Astrocyte (in vitro differentiated cells and primary cell): ENCODE results near the gene ZNF503. TPM values are rescaled to one million over a fixed set of nuclear protein-coding genes. Genes with fewer than 3 reads are reported as not detected.

Experiments used
- DNase-seq: peaks from one replicate; pipeline ENCODE4 v3.0.0-alpha.2; 2010; ENCODE audit warnings: low read depth
- FAIRE-seq: peaks from 2 replicates; lab custom pipeline; 2011; peaks lifted over from hg19 to GRCh38; lab: Jason Lieb, UNC
- H2AFZ ChIP-seq: 2 replicates; pipeline ENCODE4 v1.6.0; 2012; ENCODE audit warnings: low read depth, low read length, inconsistent platforms
- H3K27ac ChIP-seq: 2 replicates; pipeline ENCODE4 v1.5.1; 2011; ENCODE audit warnings: low read depth, low read length, inconsistent platforms
- H3K27me3 ChIP-seq: 2 replicates; pipeline ENCODE4 v1.6.0; 2011; ENCODE audit warnings: low read length, inconsistent platforms; ENCODE audit not compliant: insufficient read depth
- H3K36me3 ChIP-seq: 2 replicates; pipeline ENCODE4 v1.5.1; 2011; ENCODE audit warnings: low read length, inconsistent platforms; ENCODE audit not compliant: insufficient read depth
- H3K4me1 ChIP-seq: 2 replicates; pipeline ENCODE4 v1.5.1; 2011; ENCODE audit warnings: low read length, inconsistent platforms; ENCODE audit not compliant: insufficient read depth
- H3K4me2 ChIP-seq: 2 replicates; pipeline ENCODE4 v1.6.0; 2012; ENCODE audit warnings: low read length, inconsistent platforms
- H3K4me3 ChIP-seq: 2 replicates; pipeline ENCODE4 v1.5.1; 2011; ENCODE audit warnings: low read depth, mild to moderate bottlenecking, low read length, inconsistent platforms; ENCODE audit not compliant: insufficient read depth
- H3K79me2 ChIP-seq: 2 replicates; pipeline ENCODE4 v1.6.0; 2012; ENCODE audit warnings: mild to moderate bottlenecking, low read length, inconsistent platforms; ENCODE audit not compliant: insufficient read depth
- H3K9ac ChIP-seq: 2 replicates; pipeline ENCODE4 v1.6.0; 2012; ENCODE audit warnings: mild to moderate bottlenecking, low read length, inconsistent platforms
- H3K9me3 ChIP-seq: 2 replicates; pipeline ENCODE4 v1.5.1; 2012; ENCODE audit warnings: low read depth, mild to moderate bottlenecking, low read length, inconsistent platforms; ENCODE audit not compliant: insufficient read depth
- H4K20me1 ChIP-seq: 2 replicates; pipeline ENCODE4 v1.6.0; 2012; ENCODE audit warnings: low read length, inconsistent platforms; ENCODE audit not compliant: insufficient read depth
- H3K27ac Mint-ChIP-seq: one replicate; pipeline ENCODE4 v1.8.0; 2021; ENCODE audit warnings: mild to moderate bottlenecking, mixed read lengths; ENCODE audit not compliant: unreplicated experiment
- H3K27me3 Mint-ChIP-seq: one replicate; pipeline ENCODE4 v1.8.0; 2021; ENCODE audit warnings: low read depth, mixed read lengths; ENCODE audit not compliant: unreplicated experiment
- H3K36me3 Mint-ChIP-seq: one replicate; pipeline ENCODE4 v1.8.0; 2021; ENCODE audit warnings: low read depth, mixed read lengths; ENCODE audit not compliant: unreplicated experiment
- H3K4me1 Mint-ChIP-seq: one replicate; pipeline ENCODE4 v1.8.0; 2021; ENCODE audit warnings: low read depth, mixed read lengths; ENCODE audit not compliant: unreplicated experiment
- H3K4me3 Mint-ChIP-seq: one replicate; pipeline ENCODE4 v1.8.0; 2021; ENCODE audit warnings: mild to moderate bottlenecking, moderate library complexity, mixed read lengths; ENCODE audit not compliant: unreplicated experiment
- H3K9me3 Mint-ChIP-seq: one replicate; pipeline ENCODE4 v1.8.0; 2021; ENCODE audit warnings: mild to moderate bottlenecking, mixed read lengths; ENCODE audit not compliant: unreplicated experiment
- EZH2 ChIP-seq: IDR thresholded peaks from 2 replicates; pipeline ENCODE4 v1.6.1; 2012; ENCODE audit warnings: mild to moderate bottlenecking, low read length, inconsistent platforms; ENCODE audit not compliant: insufficient read depth
- total RNA-seq: library from RNA; stranded (reverse); gene quantifications from 2 replicates; pipeline ENCODE4 v1.2.1, GENCODE V29; 2021
- TF ChIP-seq, protein P1 (sequence below): IDR thresholded peaks from 2 replicates; pipeline ENCODE4 v1.5.1; 2011; ENCODE audit warnings: low read depth, mild to moderate bottlenecking, inconsistent platforms, low read length, moderate library complexity; ENCODE audit not compliant: insufficient read depth

Gene ZNF503
- total RNA-seq, 1 donor from 2014 or later, result 11.9 TPM

DNA sequence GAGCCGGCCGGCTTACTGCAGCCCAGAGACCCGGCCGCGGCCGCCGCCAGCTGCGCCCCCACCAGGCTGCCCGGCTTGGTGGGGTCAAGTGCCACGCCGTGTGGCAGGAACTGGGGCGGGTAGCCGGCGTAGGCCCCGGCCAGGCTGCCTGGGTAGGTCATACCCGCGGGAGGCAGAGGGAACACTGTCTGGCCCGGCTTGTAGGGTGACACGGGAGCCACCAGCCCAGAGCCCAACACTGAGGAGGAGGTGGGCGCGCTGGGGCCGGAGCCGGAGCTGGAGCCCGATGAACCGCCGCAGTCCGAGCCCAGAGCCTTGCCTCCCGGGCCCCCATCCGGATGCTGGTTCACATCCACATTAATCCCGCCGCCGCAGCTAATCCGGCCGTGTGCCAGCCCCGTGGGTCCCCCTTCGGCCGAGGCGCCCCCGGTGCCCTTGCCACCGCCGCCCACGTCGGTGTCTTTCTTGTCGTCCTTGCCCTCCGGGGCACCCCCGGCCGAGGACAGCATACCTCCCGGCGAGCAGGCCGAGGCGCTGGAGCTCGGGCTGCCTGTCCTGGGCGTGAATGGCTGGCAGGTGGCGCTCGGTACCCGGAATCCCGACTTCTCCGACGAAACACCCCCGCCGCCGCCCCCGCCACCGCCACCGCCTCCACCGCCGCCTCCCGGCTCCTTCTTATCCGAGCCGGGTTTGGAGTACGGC lies 2.0 kb downstream of the ZNF503 start:
- Histone ChIP-seq H2AFZ (no peak overlapping the region), H3K79me2 (peaks cover 48% of the 10 kb centered on the region)
- peak; percentile 58 for DNase-seq

DNA sequence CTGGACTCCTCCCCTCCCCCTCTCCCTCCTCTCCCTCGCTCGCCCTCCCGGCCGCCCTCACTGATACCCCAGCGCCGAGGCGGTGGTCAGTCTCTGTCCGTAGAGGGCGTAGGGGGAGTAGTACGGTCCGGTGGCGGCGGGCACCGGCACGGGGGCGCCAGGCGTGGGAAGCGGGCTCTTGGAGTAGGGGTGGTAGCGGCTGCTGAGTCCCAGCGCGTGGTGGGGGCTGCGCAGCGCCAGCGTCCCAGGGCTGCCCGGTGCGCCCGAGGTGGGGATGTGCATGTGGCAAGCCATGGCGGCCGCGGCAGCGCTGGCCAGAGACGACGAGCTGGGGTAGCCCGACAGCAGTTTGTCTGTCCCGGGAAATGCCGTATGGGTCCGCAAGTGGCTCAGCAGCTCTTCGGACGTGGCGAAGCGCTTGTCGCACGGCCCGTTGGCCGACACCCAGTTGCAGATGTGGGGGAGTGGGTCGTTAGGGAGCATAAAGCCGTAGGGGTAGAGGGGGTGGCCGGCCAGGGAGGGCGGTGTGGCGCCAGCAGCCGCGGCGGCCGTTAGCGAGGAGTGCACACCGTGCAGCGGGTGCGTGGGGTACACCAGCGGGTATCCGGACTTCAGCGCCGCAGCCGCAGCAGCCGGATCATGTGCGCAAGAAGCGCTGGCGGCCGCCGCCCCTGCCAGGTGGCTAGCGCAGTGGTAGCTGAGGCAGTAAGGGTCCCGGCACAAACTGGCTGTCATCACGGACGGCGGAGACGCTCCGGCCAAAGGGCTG lies 2.7 kb downstream of the ZNF503 start:
- Histone ChIP-seq H3K4me3 (peak overlapping the region; percentile 89), H3K27ac (peak overlapping the region; percentile 85), H2AFZ (peak overlapping the region; percentile 41), H3K4me2 (peak overlapping the region; percentile 100), H3K27me3 (peaks cover 4% of the 10 kb centered on the region), H3K36me3 (no peaks in the 10 kb centered on the region), H4K20me1 (peaks cover 42% of the 10 kb centered on the region), H3K9ac (peak overlapping the region; percentile 93), H3K9me3 (no peaks in the 10 kb centered on the region), H3K79me2 (peaks cover 48% of the 10 kb centered on the region), H3K4me1 (peaks cover 17% of the 10 kb centered on the region)
- no peak for TF ChIP-seq EZH2
- Mint-ChIP-seq H3K27ac (peak overlapping the region; percentile 66), H3K4me3 (peak overlapping the region; percentile 88), H3K27me3 (peaks cover 33% of the 10 kb centered on the region), H3K4me1 (peaks cover 2% of the 10 kb centered on the region), H3K9me3 (peaks cover 4% of the 10 kb centered on the region), H3K36me3 (peaks cover 3% of the 10 kb centered on the region)
- DNase-seq, result no peak
- FAIRE-seq, result no peak

More for the DNA sequence above, 2.0 kb downstream of the ZNF503 start:
- peak overlapping the region; percentile 85 for H3K27ac ChIP-seq
- peaks cover 24% of the 10 kb centered on the region for H3K4me1 ChIP-seq
- no peak for TF ChIP-seq EZH2
- TF ChIP-seq, protein P1, sequence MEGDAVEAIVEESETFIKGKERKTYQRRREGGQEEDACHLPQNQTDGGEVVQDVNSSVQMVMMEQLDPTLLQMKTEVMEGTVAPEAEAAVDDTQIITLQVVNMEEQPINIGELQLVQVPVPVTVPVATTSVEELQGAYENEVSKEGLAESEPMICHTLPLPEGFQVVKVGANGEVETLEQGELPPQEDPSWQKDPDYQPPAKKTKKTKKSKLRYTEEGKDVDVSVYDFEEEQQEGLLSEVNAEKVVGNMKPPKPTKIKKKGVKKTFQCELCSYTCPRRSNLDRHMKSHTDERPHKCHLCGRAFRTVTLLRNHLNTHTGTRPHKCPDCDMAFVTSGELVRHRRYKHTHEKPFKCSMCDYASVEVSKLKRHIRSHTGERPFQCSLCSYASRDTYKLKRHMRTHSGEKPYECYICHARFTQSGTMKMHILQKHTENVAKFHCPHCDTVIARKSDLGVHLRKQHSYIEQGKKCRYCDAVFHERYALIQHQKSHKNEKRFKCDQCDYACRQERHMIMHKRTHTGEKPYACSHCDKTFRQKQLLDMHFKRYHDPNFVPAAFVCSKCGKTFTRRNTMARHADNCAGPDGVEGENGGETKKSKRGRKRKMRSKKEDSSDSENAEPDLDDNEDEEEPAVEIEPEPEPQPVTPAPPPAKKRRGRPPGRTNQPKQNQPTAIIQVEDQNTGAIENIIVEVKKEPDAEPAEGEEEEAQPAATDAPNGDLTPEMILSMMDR, result no peak
- no peak for FAIRE-seq
- H3K9ac ChIP-seq, result peak overlapping the region; percentile 93
- H3K36me3 ChIP-seq, result no peaks in the 10 kb centered on the region
- H4K20me1 ChIP-seq, result peaks cover 39% of the 10 kb centered on the region
- no peaks in the 10 kb centered on the region for H3K9me3 ChIP-seq
- peaks cover 11% of the 10 kb centered on the region for H3K27me3 ChIP-seq
- peak overlapping the region; percentile 89 for H3K4me3 ChIP-seq
- peak overlapping the region; percentile 100 for H3K4me2 ChIP-seq
- H3K27me3 Mint-ChIP-seq, result peaks cover 29% of the 10 kb centered on the region
- peaks cover 5% of the 10 kb centered on the region for H3K4me1 Mint-ChIP-seq
- H3K4me3 Mint-ChIP-seq, result peak overlapping the region; percentile 96
- H3K9me3 Mint-ChIP-seq, result peaks cover 6% of the 10 kb centered on the region
- H3K36me3 Mint-ChIP-seq, result peaks cover 2% of the 10 kb centered on the region
- H3K27ac Mint-ChIP-seq, result peak overlapping the region; percentile 89

DNA sequence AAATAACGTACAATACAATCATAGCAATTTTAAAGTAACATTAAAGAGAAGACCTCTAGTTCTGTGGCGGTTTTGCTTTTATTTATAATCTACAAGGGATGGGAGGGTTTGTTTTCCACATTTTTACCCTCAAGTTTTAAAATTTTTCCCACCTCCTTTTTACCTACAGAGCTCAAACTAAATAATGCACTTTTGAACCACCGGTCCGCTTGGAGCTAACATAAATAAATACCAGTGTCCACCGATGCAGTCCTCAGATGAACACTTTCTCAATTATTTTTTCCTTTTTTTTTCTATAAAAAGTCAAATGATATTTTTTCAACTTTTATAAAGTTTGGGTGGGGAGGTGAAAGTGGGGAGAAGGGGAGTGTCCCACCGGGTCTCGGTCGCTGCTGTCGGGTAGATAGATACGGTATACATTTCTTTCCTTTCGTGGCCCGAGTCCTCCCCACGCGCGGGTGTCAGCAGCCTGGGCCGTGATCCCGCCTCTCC lies 3.3 kb downstream of the ZNF503 start:
- peak overlapping the region; percentile 100 for H3K4me2 ChIP-seq
- H3K79me2 ChIP-seq, result peaks cover 48% of the 10 kb centered on the region
- TF ChIP-seq, protein P1, result no peak
- TF ChIP-seq EZH2, result no peak
- Mint-ChIP-seq H3K36me3 (peaks cover 4% of the 10 kb centered on the region), H3K27me3 (peaks cover 37% of the 10 kb centered on the region), H3K9me3 (peaks cover 4% of the 10 kb centered on the region), H3K4me1 (peaks cover 2% of the 10 kb centered on the region), H3K27ac (peak overlapping the region; percentile 41), H3K4me3 (peak overlapping the region; percentile 88)
- no peak overlapping the region for H2AFZ ChIP-seq
- H4K20me1 ChIP-seq, result peaks cover 42% of the 10 kb centered on the region
- H3K27me3 ChIP-seq, result peaks cover 1% of the 10 kb centered on the region
- DNase-seq (no peak), FAIRE-seq (no peak)
- peak overlapping the region; percentile 93 for H3K9ac ChIP-seq
- H3K4me1 ChIP-seq, result peaks cover 13% of the 10 kb centered on the region
- no peaks in the 10 kb centered on the region for H3K36me3 ChIP-seq
- peak overlapping the region; percentile 89 for H3K4me3 ChIP-seq
- H3K27ac ChIP-seq, result peak overlapping the region; percentile 85
- H3K9me3 ChIP-seq, result no peaks in the 10 kb centered on the region
